H1 (cell line): ENCODE data around the gene ARHGDIG. TPM values are rescaled to one million over a fixed set of nuclear protein-coding genes. Genes with fewer than 3 reads are reported as not detected.

Experiments
- CTCF ChIA-PET: fragments of 300-600 bp; sonication (Branson Sonifier 250); formaldehyde crosslinking; loops from one replicate; lab custom pipeline; 2021; ENCODE audit not compliant: partially characterized antibody; lab: Charles Lee
- POLR2A ChIA-PET: fragments of 300-600 bp; sonication (Branson Sonifier 250); formaldehyde crosslinking; loops from one replicate; lab custom pipeline; 2021; ENCODE audit warnings: inconsistent platforms; ENCODE audit not compliant: partially characterized antibody; lab: Charles Lee
- DNase-seq, 2 experiments: peaks; one replicate each; pipeline versions ENCODE4 v3.0.0 to v3.0.0-alpha.2; 2010 to 2022; ENCODE audit warnings: low spot score in 2 of 2, low read depth in 1 of 2, mixed read lengths in 1 of 2
- FAIRE-seq: peaks from 2 replicates; lab custom pipeline; 2011; peaks lifted over from hg19 to GRCh38; lab: Jason Lieb, UNC
- H2AFZ ChIP-seq: 2 replicates; pipeline ENCODE4 v1.8.1; 2012; ENCODE audit warnings: low read length, inconsistent platforms
- H2AK5ac ChIP-seq: 2 replicates; pipeline ENCODE4 v1.6.1; 2013; ENCODE audit warnings: low read depth, low read length
- H2BK120ac ChIP-seq: replicated peaks from 2 replicates; pipeline ENCODE3; 2013; ENCODE audit warnings: low read depth, low read length, inconsistent platforms
- H2BK12ac ChIP-seq: 2 replicates; pipeline ENCODE4 v1.6.1; 2013; ENCODE audit warnings: low read depth, low read length
- H2BK15ac ChIP-seq: 2 replicates; pipeline ENCODE4 v1.6.1; 2013; ENCODE audit warnings: low read length
- H2BK20ac ChIP-seq: 2 replicates; pipeline ENCODE4 v1.6.1; 2013; ENCODE audit warnings: low read length
- H2BK5ac ChIP-seq: 2 replicates; pipeline ENCODE4 v1.6.1; 2013; ENCODE audit warnings: low read depth, low read length
- H3K14ac ChIP-seq: 2 replicates; pipeline ENCODE4 v1.6.1; 2013; ENCODE audit warnings: inconsistent platforms; ENCODE audit not compliant: insufficient read length
- H3K18ac ChIP-seq: 2 replicates; pipeline ENCODE4 v1.6.1; 2013; ENCODE audit warnings: low read length; ENCODE audit errors: extremely low read depth
- H3K23ac ChIP-seq: 2 replicates; pipeline ENCODE4 v1.6.1; 2013; ENCODE audit warnings: inconsistent platforms; ENCODE audit not compliant: insufficient read length
- H3K23me2 ChIP-seq: 2 replicates; pipeline ENCODE4 v1.6.1; 2013; ENCODE audit warnings: low read depth, low read length
- H3K27ac ChIP-seq: 2 replicates; pipeline ENCODE4 v1.6.1; 2011; ENCODE audit warnings: low read depth, low read length, inconsistent platforms
- H3K27me3 ChIP-seq, 4 experiments: replicated peaks in 1 of 4; 1 replicate in 1 of 4; 2 replicates in 3 of 4; pipeline versions ENCODE4 v1.6.1 to v1.8.1; 2011 to 2013; ENCODE audit warnings: low read length in 3 of 4, mild to moderate bottlenecking in 3 of 4, inconsistent platforms in 2 of 4, mixed read lengths in 2 of 4, moderate library complexity in 1 of 4; ENCODE audit not compliant: control insufficient read depth in 3 of 4, insufficient read depth in 3 of 4; ENCODE audit errors: extremely low read depth in 1 of 4
- H3K36me3 ChIP-seq, 4 experiments: 2 replicates each; pipeline versions ENCODE4 v1.6.1 to v1.8.1; 2011 to 2013; ENCODE audit warnings: mild to moderate bottlenecking in 4 of 4, low read length in 3 of 4, moderate library complexity in 2 of 4, control low read depth in 1 of 4, inconsistent platforms in 1 of 4; ENCODE audit not compliant: insufficient read depth in 4 of 4, control insufficient read depth in 2 of 4
- H3K4ac ChIP-seq: replicated peaks from 2 replicates; pipeline ENCODE3; 2013; ENCODE audit warnings: low read length, low read depth, mixed read lengths, inconsistent platforms; ENCODE audit not compliant: insufficient read length
- H3K4me1 ChIP-seq, 4 experiments: replicated peaks in 1 of 4; 1 replicate in 1 of 4; 2 replicates in 3 of 4; pipeline versions ENCODE4 v1.6.1 to v1.8.1; 2011 to 2013; ENCODE audit warnings: low read length in 3 of 4, inconsistent platforms in 2 of 4, mixed read lengths in 1 of 4; ENCODE audit not compliant: insufficient read depth in 4 of 4, control insufficient read depth in 3 of 4
- H3K4me2 ChIP-seq, 2 experiments: 2 replicates each; pipeline versions ENCODE4 v1.6.1 to v1.8.1; 2011 to 2013; ENCODE audit warnings: low read depth in 2 of 2, low read length in 2 of 2, control low read depth in 1 of 2, inconsistent platforms in 1 of 2, mild to moderate bottlenecking in 1 of 2; ENCODE audit not compliant: insufficient read depth in 1 of 2
- H3K4me3 ChIP-seq, 4 experiments: fragments of 200-600, 300-600 bp in 1 of 4; sonication (generic), shearing (Covaris generic), sonication (Bioruptor Twin) in 1 of 4; 2 replicates each; pipeline versions ENCODE4 v1.5.1 to v1.8.1; 2011 to 2016; ENCODE audit warnings: low read length in 4 of 4, low read depth in 3 of 4, control low read depth in 2 of 4, inconsistent platforms in 2 of 4, mild to moderate bottlenecking in 2 of 4, mixed read lengths in 1 of 4, moderate library complexity in 1 of 4; ENCODE audit not compliant: insufficient read depth in 2 of 4; ENCODE audit errors: extremely low read depth in 1 of 4
- H3K56ac ChIP-seq: replicated peaks from 2 replicates; pipeline ENCODE3; 2013; ENCODE audit warnings: low read depth, mild to moderate bottlenecking, mixed read lengths, low read length, inconsistent platforms; ENCODE audit not compliant: insufficient read length
- H3K79me1 ChIP-seq: 2 replicates; pipeline ENCODE4 v1.6.1; 2013; ENCODE audit warnings: low read depth, low read length, control low read depth
- H3K79me2 ChIP-seq, 2 experiments: 2 replicates each; pipeline versions ENCODE4 v1.6.1 to v1.8.1; 2012 to 2013; ENCODE audit warnings: low read length in 2 of 2, mild to moderate bottlenecking in 2 of 2, inconsistent platforms in 1 of 2; ENCODE audit not compliant: insufficient read depth in 2 of 2, control insufficient read depth in 1 of 2
- H3K9ac ChIP-seq, 4 experiments: replicated peaks in 1 of 4; 1 replicate in 1 of 4; 2 replicates in 3 of 4; pipeline versions ENCODE4 v1.6.1 to v1.8.1; 2011 to 2013; ENCODE audit warnings: low read depth in 3 of 4, low read length in 3 of 4, control low read depth in 2 of 4, mild to moderate bottlenecking in 2 of 4, moderate library complexity in 2 of 4, inconsistent platforms in 1 of 4; ENCODE audit errors: extremely low read depth in 1 of 4
- H3K9me3 ChIP-seq, 2 experiments: 2 replicates each; pipeline versions ENCODE4 v1.6.1 to v1.8.1; 2012 to 2013; ENCODE audit warnings: mild to moderate bottlenecking in 2 of 2, moderate library complexity in 2 of 2, control low read depth in 1 of 2, inconsistent platforms in 1 of 2, low read depth in 1 of 2, low read length in 1 of 2, mixed read lengths in 1 of 2; ENCODE audit not compliant: insufficient read depth in 2 of 2
- H4K20me1 ChIP-seq, 2 experiments: replicated peaks in 1 of 2; 2 replicates each; pipeline versions ENCODE3 to v1.8.1; 2011 to 2013; ENCODE audit warnings: inconsistent platforms in 2 of 2, low read length in 2 of 2, mild to moderate bottlenecking in 1 of 2; ENCODE audit not compliant: insufficient read depth in 2 of 2, control insufficient read depth in 1 of 2
- H4K5ac ChIP-seq: 2 replicates; pipeline ENCODE4 v1.6.1; 2013; ENCODE audit warnings: low read length, low read depth, mixed read lengths, inconsistent platforms; ENCODE audit not compliant: insufficient read length
- H4K8ac ChIP-seq: 2 replicates; pipeline ENCODE4 v1.8.0; 2013; ENCODE audit warnings: mild to moderate bottlenecking, moderate library complexity, low read length, inconsistent platforms; ENCODE audit not compliant: insufficient read depth; ENCODE audit errors: extremely low read depth
- H4K91ac ChIP-seq: replicated peaks from 2 replicates; pipeline ENCODE3; 2013; ENCODE audit warnings: low read length, mixed read lengths, inconsistent platforms; ENCODE audit not compliant: insufficient read length
- CREB1 ChIP-seq: IDR thresholded peaks from 2 replicates; pipeline ENCODE4 v1.6.1; 2012; ENCODE audit warnings: inconsistent platforms
- EZH2 ChIP-seq: fragments of 200-600 bp; sonication (generic); IDR thresholded peaks from 2 replicates; pipeline ENCODE4 v1.7.1; 2012; ENCODE audit warnings: low read depth, mild to moderate bottlenecking, moderate library complexity, low read length, inconsistent platforms; ENCODE audit not compliant: severe bottlenecking
- SIN3A ChIP-seq, 2 experiments: IDR thresholded peaks in 1 of 2; conservative IDR thresholded peaks in 1 of 2; 2 replicates each; pipeline ENCODE4 v1.6.1; 2011 to 2012; ENCODE audit warnings: low read length in 2 of 2, improper control_type of control experiment in 1 of 2, low read depth in 1 of 2, mild to moderate bottlenecking in 1 of 2
- WGBS, 2 experiments: shearing (Covaris generic) in 1 of 2; methylation state at CpG; one replicate each; pipeline versions ENCODE4 v1.1.6 to v1.1.7; 2013 to 2015; ENCODE audit warnings: low lambda C conversion rate in 2 of 2, mixed read lengths in 2 of 2, inconsistent platforms in 1 of 2, low coverage in 1 of 2, missing lambda C conversion rate in 1 of 2; ENCODE audit not compliant: insufficient replicate concordance in 2 of 2, insufficient coverage in 1 of 2, insufficient read length in 1 of 2; ENCODE audit errors: extremely low coverage in 1 of 2, missing lambda C conversion rate in 1 of 2; 5-methylcytosine and 5-hydroxymethylcytosine counted together
- polyA plus RNA-seq, 7 experiments: library from polyadenylated mRNA; depleted of rRNA in 3 of 7; stranded (reverse) in 5 of 7; unstranded in 2 of 7; fragments of >200 nt in 5 of 7; fragments of 200-250 nt in 2 of 7; gene quantifications; 1 replicate in 5 of 7; 2 replicates in 1 of 7; 4 replicates in 1 of 7; pipeline versions ENCODE4 v1.2.1 to v1.2.3, GENCODE V29; 2011 to 2013; ENCODE audit warnings: missing spikeins in 2 of 7, mixed read lengths in 2 of 7
- total RNA-seq: library from RNA; stranded (reverse); fragmentation: NEBNext Ultra II Directional; extraction: Animal tissue kit (Norgen Biotek cat#: 25700); gene quantifications from 2 replicates; pipeline ENCODE4 v1.2.1, GENCODE V29; 2021

ARHGDIG gene
- total and polyA plus RNA-seq, 2 of the 8 experiments (the other 6 are each of a cell fraction or from before 2014, with no cell fraction given), result 1.2 to 2.9 TPM

GRCh38 chr16:290015-290680 is 9.8 kb downstream of the ARHGDIG start:
- Histone ChIP-seq H3K79me2 (no peaks in the 10 kb centered on the region), H2BK20ac (no peak overlapping the region), H3K23me2 (no peaks in the 10 kb centered on the region), H4K91ac (no peak overlapping the region), H3K9ac (no peak overlapping the region), H3K27me3 (no peaks in the 10 kb centered on the region), H3K27ac (no peak overlapping the region), H3K36me3 (peaks cover 7 to 24% (median 8%) of the 10 kb centered on the region in 4 experiments; a peak in 6 of 8 replicates), H2AK5ac (no peak overlapping the region), H3K79me1 (no peaks in the 10 kb centered on the region; the same call in 1 of the 2 replicates), H4K8ac (no peak overlapping the region), H2BK12ac (no peak overlapping the region), H4K5ac (no peak overlapping the region), H3K18ac (no peak overlapping the region), H3K9me3 (peaks cover 0 to 5% of the 10 kb centered on the region in 2 experiments; a peak in 1 of 4 replicates), H3K4ac (no peak overlapping the region), H2BK120ac (no peak overlapping the region), H2BK5ac (no peak overlapping the region), H3K23ac (no peak overlapping the region), H2BK15ac (no peak overlapping the region), H3K4me2 (no peak overlapping the region), H4K20me1 (peaks cover 0 to 6% of the 10 kb centered on the region in 2 experiments), H3K4me1 (no peaks in the 10 kb centered on the region), H3K56ac (no peak overlapping the region), H2AFZ (no peak overlapping the region), H3K14ac (no peak overlapping the region), H3K4me3 (no peak overlapping the region)
- WGBS, 2 experiments, result 94% methylated on average over 23 of the region's 25 CpGs; no CpG with 5 or more reads in 1 of the 2 experiments
- ChIA-PET POLR2A (interaction anchor here (0.5 kb wide), 1 partner anchor 106 kb away, joined by 3 read pairs; no protein-coding TSS in a partner anchor), CTCF (interaction anchor here (1.0 to 2.0 kb wide), 2 partner anchors 29 to 71 kb away, joined by 3 to 4 read pairs; no protein-coding TSS in a partner anchor)
- TF ChIP-seq SIN3A (conservative IDR thresholded peaks at IDR 0.05 in 1 of 2, IDR thresholded peaks at IDR 0.05 in 1 of 2; ENCODE audit: low read depth in 1 of 2, low read length in 2 of 2) (no peak), CREB1 (no peak), EZH2 (no peak)
- no peak for DNase-seq
- no peak for FAIRE-seq
